ENCODE measurements around the gene NOTCH4.

- TF ChIP-seq CREB1 (IDR thresholded peaks at IDR 0.05; ENCODE audit: low read depth) (no peak), TEAD4 (IDR thresholded peaks at IDR 0.05) (no peak), EP300 (IDR thresholded peaks at IDR 0.05; ENCODE audit: borderline replicate concordance) (no peak), NFIC (IDR thresholded peaks at IDR 0.05) (no peak), TCF12 (IDR thresholded peaks at IDR 0.05; ENCODE audit: low read depth) (no peak), ZBTB7A (IDR thresholded peaks at IDR 0.05; ENCODE audit: low read depth) (no peak), EGR1 (IDR thresholded peaks at IDR 0.05) (no peak), RAD21 (IDR thresholded peaks at IDR 0.05; ENCODE audit: low read depth) (no peak), CEBPB (IDR thresholded peaks at IDR 0.05) (no peak), TAF1 (IDR thresholded peaks at IDR 0.05; ENCODE audit: low read depth) (no peak)
- TF ChIP-seq, protein P1, sequence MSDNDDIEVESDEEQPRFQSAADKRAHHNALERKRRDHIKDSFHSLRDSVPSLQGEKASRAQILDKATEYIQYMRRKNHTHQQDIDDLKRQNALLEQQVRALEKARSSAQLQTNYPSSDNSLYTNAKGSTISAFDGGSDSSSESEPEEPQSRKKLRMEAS (IDR thresholded peaks at IDR 0.05) = no peak
These were observed 53.6 kb downstream of the NOTCH4 start for GRCh38 chr6:32170294-32170693.
